HG03558 (cell line): Measurements from ENCODE around the gene PLA2G6.
"Not testable (repeated sequence)": the region's sequence is repeated elsewhere in the genome, so short reads cannot be mapped to it uniquely, and the experiment has no call there.

ENCODE experiments used
- ATAC-seq: cut with Tn5 transposase; IDR thresholded peaks from one replicate; pipeline ENCODE4 v1.9.1; 2021; ENCODE audit warnings: moderate number of reproducible peaks; ENCODE audit not compliant: unreplicated experiment; ENCODE audit errors: extremely low read depth

Gene PLA2G6

DNA sequence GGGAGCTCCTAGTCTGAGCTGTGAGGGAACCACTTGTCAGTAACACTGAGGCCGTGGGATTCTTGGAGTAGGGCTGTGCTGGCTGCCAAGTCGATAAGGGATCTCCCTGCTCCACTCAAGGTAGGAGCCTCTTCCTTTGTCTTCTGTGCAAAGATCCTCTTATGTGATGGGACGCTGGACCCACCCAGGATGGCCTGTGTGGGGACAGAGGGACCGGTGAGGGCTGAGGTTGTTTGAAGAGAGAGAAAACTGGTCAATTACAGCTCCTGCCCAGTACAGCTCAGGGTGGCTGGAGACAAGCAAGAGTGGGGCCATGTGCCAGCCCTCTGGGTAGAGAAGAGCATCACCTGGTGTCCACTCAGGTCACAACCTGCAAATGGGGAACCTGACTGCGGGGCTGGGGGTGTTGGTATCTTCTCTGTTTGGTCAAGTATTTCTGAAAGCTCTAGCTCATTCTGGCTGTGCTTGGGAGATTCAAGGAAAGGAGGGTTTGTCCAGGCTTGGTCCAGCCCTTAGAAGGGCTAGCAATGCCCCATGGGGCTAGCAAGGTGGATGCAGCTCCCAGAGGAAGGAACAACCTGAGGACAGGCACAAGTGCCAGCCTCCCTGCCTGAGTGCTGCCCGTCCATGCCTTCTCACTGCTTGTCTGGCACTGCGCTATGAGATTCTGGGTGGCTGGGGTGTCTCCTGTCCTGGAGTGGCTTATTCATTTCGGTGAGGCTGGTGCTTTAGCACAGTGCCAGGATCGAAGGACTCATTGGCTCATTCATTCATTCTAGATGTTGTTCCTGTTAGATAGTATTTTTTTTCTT lies 43.5 kb downstream of the PLA2G6 start:
- no peak for ATAC-seq

DNA sequence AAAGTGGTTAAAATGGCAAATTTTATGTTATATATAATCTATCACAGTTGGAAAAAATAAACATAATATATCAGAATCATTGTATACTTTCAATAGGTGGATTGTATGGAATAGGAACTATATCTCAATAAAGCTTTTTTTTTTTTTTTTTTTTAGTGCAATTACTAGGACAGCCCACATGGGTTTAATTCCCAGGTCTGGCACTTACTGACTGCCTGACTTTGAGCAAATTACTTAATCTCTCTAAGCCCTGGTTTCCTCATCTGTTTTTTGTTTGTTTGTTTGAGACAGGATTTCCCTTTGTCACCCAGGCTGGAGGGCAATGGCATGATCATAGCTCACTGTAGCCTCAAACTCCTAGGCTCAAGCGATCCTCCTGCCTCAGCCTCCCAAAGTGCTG lies 45.0 kb downstream of the PLA2G6 start:
- ATAC-seq, result no peak

DNA sequence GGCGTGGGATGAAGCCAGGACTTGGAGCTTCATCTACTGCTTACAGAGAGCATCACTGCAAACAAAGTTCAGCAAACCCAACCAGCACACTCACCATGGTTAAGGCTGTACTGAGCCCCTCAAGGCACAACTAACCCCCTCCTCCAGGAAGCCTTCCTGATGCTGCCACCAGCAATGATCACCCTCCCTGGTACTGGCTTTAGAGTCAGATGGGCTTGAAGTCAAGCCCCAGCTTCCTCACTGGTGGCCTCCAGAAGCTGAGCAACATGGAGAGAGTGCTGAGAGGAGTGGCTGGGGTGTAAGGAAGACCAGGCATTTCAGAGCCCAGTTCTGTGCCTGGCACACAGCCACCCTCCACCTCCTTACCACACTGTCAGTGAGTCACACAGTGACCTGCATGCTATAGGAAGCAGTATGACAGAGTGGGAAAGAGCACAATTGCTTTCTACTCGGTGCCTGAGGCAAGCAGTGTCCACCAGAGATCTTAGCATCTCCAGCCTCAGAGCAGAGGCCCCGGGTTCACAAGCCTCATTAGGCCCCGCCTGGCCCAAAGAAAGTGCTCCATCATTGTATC lies 46.4 kb downstream of the PLA2G6 start:
- no peak for ATAC-seq

DNA sequence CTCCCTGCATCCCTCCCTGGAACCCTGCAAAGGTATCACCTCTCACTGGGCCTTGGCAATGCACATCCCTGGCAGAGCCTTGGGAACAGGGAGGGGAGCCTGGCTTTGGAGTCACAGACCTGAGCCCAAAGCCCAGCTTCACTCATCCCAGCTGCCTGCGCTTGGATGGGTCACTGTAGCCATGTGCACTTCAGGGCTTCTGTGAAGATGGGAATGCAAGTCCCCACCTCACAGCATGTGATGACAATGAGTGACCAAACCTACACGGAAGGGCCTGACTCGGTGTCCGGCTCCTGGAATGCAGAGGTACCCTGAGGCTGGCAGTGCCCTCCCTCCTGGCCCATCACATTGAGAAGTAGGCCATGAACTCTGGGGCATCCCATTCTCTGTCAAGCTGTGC lies 48.3 kb downstream of the PLA2G6 start:
- no peak for ATAC-seq

DNA sequence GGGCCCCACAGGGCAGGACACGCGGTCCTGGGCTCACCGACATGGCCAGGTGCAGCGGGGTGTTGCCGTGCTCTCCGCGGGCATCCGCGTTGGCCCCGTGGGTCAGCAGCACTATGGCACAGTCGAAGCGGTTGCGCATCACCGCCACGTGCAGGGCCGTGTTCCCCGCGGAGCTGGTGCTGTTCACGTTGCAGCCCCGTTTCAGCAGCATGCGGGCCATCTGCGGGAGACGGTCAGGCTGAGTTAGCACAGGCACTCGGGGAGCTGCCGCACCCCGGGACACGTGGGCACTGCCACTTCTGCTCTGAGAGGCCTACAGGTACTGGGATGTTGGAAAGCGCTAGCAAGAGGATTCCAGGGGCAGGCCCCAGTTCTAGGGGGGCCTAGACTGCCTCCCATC lies 48.8 kb downstream of the PLA2G6 start:
- ATAC-seq, result no peak

DNA sequence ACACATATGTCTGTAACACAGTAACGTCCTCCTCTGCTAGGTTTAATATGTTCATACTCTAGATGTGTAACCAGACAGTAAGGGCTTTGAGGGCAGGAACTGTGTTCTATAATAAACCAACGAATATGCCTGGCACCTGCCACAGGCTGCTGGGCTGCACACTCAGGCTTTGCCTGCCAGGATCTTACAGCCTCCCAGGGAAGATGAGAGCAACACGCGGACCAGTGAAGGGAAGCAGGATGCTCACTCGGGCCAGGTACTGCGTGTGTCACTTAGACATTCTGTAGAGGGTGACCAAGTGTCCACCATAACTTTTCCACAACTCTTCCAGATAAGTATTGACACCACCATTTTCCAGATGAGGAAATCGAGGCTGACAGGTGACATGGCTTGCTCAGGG lies 49.5 kb downstream of the PLA2G6 start:
- ATAC-seq, result no peak

DNA sequence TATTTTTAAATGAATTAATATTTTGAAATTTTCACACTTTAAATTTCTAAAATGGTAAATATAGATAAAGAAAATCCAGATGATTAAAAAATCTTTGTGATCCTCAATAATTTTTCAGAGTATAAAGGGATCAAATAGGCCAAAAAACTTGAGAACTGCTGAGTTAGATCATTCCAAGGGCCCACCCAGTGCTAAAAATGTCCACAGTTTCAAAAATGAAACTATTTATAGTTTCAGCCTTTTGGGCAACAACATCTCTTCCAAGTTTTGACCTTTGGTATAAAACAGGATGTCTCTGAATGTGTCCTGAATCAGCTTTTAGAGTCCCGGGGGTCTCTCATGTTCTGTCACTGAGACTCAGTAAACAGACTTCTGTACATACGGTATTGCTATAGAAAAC lies 50.2 kb downstream of the PLA2G6 start:
- ATAC-seq, result no peak

DNA sequence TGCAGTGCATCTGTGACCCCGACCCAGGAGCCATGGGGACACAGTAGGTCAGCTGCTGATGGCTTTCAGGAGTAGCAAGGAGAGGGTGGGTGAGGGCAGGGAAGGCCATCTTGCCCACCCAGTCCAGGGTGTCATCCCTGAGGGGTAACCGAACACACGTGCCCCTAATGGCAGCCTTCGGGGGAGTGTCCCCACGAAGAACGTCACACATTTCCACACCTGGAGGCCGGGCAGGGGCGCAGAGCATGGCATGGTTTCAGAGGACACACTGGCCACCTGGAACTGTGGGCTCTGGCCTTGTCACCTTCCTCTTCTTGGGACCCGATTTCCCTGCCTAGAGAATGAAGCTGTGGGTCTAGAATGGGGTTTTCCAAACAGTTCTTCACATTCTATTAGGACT lies 51.8 kb downstream of the PLA2G6 start:
- no peak for ATAC-seq

DNA sequence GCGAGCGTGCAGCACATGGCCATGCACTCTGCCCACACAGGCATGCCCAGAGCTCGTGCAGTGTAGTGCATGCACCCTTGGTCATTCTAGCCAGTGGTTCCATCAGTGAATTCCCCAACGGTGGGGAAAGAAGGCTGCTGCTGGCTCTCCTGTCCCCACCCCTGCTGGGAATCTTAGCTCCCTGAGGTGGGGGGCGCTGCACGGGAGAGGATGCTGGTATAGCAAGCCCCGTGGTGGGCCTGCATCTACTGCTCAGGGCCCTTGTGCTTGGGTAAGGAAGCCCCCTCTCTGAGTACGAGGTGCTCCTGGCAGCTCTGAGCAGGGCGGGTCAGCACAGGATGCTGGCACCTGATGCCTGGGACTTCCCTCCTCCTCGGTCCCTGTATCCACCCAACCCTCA lies 52.6 kb downstream of the PLA2G6 start:
- no peak for ATAC-seq

DNA sequence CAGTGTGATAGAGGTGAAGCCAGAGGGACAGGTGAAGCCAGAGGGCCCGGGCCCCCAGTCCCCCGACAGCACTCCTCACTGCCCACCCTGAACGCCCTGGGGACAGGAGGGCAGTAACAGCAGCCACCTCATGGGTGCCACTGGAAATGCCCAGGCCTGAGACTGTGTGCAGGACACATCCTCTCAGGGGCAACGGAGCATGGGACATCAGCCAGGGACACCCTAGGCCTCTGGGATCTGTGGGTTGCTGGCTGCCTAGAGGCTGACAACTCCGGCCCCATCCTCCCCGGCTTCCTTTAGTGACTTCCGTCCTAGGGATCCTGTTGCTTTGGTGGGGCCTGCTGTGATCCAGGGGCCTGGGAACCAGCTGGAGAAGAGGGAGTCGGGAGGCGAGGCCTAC lies 53.8 kb downstream of the PLA2G6 start:
- no peak for ATAC-seq

DNA sequence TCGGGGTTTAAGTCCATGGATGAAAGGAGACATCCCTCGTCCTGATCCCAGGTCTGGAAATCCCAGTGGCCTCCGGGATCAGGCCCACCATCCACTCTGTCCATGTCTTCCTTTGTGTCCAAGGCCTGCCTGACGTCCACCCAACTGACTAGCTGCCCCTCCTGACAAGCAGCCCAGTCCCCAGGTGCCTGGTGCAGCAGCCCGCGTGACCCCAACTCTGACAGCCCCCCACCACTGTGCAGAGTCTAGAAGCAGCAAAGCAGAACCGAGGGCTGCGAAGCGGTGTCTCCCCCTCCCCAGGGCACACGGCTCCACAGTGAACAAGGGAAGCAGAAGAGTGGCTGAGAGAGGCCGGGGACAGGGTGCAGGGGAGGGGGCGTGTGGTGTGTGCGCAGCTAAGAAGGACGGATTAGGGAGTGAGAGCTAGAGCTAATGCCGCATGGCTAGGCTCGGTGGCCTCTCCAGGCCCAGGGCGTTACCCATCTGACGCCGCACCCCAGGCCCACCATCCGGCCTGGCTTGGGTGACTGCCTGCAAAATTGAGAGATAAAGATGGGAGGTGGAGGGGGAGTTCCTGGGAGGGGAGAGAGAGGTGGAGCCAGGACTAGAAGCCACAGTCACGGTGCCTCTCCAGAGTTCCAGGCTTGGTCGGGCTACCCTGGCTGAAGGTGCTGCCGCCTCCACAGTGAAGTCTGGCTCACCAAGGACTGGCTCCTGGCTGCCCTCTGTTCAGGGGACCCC lies 54.5 kb downstream of the PLA2G6 start:
- ATAC-seq, result no peak

DNA sequence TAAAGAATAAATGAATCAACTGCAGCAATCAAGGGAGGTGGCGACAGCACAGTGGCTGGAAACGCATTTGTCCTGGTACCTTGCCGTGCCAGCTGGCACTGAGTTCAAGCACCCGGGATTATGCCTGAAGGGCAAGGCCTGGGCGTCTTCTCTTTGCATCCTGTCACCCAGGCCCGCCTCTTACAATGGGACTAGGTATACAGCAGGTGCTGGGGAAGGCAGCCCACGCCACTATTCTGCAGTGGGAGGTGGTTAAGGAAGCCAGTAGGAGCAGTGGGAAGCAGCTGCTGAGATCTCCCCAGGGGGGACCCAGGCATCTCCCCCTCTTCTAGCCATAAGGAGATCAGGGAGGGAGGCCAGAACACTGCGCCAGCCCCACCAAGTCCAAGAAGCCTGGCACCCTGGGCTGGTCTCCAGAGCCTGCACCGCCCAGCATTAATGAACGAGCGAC lies 55.9 kb downstream of the PLA2G6 start:
- ATAC-seq, result no peak

DNA sequence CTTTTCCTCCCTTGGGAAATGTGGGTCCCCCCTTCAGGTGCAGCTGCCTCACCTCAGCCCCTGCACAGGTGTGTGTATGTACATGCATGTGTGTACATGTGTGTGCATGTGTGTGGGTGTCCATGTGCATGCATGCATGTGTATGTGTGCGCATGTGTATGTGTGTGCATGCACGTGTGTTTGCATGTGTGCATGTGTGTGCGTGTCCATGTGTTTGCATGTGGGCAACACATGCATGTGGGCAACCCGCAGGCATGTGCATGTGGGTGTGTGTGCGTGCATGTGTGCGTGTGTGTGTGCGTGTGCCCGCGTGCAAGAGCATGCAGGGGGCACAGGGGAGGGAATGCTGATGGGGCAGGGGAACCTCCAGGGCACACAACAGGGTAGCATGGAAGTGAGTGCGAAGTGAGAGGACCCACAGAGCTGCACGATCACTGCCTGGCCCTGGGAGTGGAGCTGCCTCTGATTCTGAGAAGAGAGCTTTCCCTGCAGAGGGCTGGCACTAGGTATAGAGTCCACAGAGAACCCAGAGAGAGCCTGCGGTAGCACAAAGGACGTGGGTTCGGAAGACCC lies 56.5 kb downstream of the PLA2G6 start:
- no peak for ATAC-seq

DNA sequence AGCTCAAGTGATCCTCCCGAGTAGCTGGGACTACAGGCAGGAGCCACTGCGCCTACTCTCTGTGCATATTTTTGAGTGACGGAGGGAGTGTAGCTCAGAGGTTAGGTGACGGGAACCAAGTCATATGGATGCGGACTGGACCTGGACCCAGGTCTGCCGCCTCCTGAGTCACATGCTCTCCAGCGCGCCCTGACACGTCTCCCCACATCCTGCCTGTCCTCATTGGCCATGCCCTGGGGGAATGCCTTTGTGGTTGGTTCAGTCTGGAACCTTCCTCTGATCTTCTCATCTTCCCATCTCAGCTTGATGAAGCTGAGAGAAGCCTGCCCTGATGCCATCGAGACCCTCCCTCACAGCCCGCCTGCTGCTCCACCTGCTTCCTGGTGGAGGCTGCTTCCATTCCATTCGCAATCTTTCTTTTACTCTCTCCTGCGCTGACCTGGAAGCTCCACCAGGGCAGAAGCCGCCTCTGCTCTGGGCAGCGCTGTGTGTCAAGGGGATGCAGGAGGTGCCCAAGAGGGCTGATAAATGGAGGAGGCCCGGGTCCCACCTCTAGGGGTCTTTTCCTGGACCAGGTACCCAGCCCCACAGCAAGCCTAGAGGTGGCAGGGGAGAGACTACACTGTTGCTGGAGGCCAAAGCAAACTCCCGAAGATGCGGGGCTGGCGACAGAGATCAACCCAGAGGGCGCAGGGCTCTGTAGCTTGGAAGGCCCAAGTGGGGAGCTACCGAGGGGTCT lies 57.2 kb downstream of the PLA2G6 start:
- ATAC-seq, result no peak

DNA sequence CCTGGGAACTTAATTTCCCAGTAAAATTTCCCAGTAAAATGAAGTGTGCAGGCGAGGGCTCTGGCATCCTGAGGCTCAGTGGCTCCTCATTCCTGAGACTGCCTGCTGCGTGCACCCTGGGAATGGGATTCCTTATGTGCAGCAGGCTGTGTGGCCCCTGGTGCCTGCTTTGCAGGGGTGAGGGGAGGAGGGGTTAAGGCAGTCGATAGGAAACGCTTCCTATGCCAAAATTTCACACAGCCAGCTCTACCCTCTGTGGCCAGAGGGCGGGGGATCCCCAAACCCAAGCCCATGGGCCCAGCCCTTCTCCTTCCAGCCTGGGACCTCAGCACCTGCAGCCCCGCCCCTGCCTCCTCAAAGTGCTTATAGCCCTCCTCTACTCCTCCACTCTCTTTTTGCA lies 59.0 kb downstream of the PLA2G6 start:
- ATAC-seq, result no peak

DNA sequence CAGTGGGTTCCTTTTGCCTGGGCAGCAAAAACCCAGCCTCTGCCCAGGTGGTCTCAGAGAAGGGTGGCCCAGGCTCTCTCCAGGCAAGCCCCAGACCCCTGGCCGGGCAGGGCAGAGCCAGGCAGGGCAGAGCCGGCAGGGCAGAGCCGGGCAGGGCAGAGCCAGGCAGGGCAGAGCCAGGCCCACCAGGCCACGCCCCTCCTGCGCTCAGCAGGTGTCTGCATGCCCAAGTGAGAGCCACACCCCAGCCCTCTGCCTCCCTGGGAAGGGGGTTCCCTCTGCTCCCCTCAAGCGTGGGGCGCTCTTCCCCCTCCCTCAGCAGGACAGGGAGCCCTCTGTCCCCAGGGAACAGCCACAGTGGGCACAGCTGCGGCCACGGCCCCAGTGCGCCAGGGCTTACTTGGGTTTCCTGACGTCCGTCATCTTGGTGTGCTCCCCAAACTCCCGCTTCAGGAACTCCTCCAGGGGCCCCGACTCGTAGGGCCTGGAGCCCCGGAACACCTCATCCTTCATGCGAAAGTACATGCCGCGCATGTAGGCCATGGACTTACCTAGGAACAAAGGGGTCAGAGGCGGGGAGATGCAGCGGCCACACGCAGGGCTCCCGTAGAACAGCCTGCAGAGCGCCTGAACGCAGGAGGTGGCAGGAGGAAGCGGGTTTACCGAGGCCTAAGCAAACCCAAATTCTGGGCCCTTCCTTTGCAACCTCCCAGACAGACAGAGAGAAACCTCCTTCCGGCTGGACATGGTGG lies 61.1 kb downstream of the PLA2G6 start:
- ATAC-seq, result no peak

DNA sequence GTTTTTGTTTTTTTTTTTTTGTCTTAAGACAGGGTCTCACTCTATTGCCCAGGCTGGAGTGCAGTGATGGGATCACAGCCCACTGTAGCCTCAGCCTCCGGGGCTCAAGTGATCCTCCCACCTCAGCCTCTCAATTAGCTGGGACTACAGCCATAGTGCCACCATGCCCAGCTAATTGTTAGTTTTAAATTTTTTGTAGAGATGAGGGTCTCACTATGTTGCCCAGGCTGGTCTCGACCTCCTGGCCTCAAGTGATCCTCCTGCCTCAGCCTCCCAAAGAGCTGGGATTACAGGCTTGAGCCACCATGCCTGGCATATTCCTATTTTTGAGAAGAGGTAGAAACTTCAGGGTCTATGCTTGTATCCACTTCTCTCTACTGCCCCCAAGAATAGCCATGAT lies 62.9 kb downstream of the PLA2G6 start:
- ATAC-seq, result not testable (repeated sequence)

DNA sequence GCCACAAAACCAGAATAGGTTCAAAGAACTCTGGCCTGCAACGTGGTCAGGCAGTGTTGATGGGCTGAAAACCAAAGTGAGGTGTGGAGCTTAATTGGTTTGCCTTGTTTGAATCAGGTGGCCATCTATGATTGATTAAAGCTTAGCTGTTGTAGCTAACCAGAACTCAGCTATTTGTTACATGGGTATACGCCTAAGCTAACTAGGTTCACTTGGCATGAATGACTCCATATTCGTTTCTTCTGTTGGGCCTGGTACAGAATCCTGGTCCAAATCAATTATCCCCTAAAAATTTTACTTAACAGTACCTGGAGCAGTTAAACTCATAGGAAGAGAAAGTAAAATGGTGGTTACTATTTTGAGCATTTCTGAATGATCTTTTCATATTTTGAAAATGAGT lies 63.4 kb downstream of the PLA2G6 start:
- ATAC-seq, result no peak

DNA sequence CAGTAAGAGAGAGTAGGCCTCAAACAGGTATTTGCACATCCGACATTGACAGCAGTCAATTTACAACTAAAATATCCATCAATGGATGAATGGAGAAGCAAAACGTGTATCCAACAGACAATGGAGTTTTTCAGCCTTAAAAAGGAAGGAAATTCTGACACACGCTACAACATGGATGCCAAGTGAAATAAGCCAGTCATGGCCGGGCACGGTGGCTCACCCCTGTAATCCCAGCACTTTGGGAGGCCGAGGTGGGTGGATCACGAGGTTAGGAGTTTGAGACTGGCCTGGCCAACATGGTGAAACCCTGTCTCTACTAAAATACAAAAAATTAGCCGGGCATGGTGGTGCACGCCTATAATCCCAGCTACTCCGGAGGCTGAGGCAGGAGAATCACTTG lies 64.1 kb downstream of the PLA2G6 start:
- not testable (repeated sequence) for ATAC-seq
